HT1080 (cell line): ENCODE data around the gene NOS3. TPM values are rescaled to one million over a fixed set of nuclear protein-coding genes. Genes with fewer than 3 reads are reported as not detected.

Experiments used
- DNase-seq: peaks from one replicate; pipeline ENCODE4 v3.0.0-alpha.2; 2015; ENCODE audit warnings: low read depth
- total RNA-seq: library from RNA; depleted of rRNA; stranded (reverse); fragments of >200 nt; shearing (Covaris generic); gene quantifications from 2 replicates; pipeline ENCODE4 v1.2.3, GENCODE V29; 2014

NOS3 gene
- total RNA-seq, 1 experiment from 2014 or later = 94.6 TPM

- DNase-seq = no peak
These were observed 26.9 kb upstream of the NOS3 start for GRCh38 chr7:150963707-150964559.

- DNase-seq = no peak
These were observed 26.2 kb upstream of the NOS3 start for GRCh38 chr7:150964593-150965111.

DNA sequence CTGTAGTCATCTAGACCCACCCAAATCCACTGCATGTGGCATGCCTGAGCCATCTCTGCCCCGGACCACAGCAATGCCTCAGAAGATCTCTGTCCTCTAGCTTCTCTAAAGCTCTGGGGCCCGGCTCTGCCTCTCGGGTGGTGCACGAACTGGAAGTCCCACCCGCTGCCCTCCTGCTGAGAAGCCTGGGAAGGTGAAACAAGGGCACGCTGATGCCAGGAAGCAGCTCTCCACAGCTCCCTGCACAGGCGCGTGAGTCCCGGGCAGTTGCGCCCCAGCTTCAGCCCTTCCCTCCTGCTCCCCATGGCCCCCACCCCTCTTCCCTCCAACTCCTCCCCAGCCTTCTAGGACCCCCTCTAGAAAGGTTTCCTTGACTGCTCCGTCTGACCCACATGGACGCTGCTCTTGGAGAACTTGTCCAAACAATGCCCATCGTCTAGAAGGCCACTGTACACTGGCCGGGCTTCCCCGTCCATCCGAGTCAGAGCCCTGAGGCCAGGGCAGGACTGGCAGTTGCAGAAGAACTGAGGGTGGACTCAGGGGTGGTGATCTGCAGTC is 25.5 kb upstream of the NOS3 start:
- no peak for DNase-seq

GRCh38 chr7:150966002-150966401 is 24.8 kb upstream of the NOS3 start:
- no peak for DNase-seq

- DNase-seq = no peak
These were observed 23.5 kb upstream of the NOS3 start for GRCh38 chr7:150967349-150967748.

GRCh38 chr7:150968056-150968733 is 22.6 kb upstream of the NOS3 start:
- DNase-seq = no peak

DNA sequence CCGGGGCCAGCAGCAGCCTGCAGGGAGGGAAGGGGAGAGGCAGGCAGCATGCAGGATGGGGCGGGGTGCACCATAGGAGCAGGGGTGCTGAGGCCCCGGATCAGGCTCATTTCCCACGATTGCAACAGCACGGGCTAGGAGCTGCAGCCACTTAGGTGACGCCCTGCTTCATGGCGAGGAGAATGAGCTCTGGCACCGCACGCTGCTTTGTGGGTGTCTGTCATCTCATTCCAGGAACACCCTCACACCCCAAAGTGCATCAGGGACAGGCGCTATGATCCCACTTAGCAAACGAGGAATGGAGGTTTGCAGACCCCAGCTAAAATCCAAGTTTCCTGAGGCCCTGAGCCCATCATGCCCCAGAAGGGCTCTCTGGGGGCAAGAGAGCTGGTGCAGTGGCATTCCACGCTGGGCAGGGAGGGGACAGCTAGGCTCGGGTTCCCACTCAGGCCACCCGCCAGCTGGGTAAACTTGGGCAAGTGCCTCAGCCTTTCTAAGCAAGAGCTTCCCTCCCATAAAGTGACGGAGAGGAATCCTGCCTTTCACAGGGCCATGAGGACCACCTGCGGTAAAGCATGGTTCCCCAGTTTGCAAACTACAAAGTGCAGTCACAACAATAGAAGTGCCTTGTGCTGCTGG is 22.0 kb upstream of the NOS3 start:
- no peak for DNase-seq

DNA sequence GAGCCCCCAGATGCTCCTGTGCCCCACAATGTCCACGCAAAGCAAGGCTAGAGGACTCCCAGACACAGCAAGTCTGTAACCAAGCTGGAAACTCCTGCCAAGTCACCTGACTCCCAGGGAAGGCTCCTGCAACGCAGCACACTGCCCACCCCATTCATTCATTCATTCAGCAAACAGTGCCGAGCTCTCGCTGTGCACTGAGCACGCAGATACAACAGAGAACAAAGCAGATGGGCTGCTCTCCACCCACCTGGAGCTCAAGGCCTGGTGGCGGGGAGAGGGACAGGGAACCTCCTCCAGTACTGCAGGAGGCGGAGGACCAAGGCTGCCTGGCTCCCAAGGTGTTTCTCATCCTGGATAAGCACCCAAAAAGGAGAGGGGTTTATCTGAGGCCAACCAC is 21.3 kb upstream of the NOS3 start:
- no peak for DNase-seq

GRCh38 chr7:150970424-150970823 is 20.4 kb upstream of the NOS3 start:
- no peak for DNase-seq

DNA sequence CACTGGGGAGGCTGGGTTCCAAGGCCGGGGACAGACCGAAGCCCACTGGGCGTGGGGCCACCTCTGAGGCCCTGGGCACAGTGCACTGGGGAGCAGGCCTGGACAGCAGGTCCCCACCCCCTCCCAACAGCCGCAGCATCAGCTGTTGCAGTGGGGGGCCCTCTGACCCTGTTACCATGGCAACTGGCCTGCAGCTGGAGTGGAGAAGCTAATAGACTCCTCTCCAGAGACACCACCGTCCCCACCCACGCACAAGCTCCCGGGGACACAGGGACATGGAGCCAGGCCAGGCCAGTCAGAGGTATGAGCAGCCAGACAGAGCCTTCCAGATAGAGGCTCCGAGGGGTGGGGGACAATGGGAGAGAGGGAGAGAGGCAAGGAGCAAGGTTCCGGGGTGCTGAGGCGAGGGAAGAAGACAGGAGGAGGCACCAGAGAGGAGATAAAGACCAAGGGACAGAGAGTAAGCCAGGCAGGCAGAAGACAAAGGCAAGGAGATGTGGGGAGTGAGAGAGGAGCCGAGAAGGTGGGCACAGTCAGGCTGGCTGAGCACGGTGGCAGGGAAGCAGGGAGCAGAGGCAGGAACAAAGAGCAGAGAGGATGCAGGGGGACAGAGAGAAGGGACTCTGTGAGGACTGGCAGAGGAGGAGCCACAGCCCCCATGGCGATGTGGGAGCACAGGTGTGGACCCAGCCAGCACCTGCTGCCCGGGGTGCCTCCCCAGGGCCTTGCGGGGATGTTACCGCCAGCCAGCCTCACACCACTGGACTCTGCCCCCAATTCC is 19.4 kb upstream of the NOS3 start:
- DNase-seq = no peak

GRCh38 chr7:150972023-150972468 is 18.8 kb upstream of the NOS3 start:
- DNase-seq = no peak

DNA sequence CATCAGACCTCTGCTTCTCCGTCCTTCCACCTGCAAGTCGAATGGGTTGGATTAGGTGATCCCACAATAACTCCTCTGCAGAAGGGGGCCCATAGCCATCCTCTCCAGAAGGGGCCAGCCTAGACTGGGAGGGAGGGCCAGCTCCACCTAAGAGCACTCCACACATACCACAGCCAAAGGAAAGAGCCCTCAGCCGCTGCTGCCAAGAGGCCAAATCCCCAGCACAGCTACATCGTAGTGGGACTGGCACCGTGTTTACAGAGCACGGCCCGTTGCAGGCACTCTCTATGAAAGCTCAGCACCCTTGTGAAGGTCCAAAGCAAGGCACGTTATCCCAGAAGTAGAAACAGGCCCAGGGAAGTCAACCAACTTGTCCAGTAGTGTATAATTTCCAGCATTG is 18.1 kb upstream of the NOS3 start:
- DNase-seq = no peak

- DNase-seq = no peak
These were observed 17.0 kb upstream of the NOS3 start for GRCh38 chr7:150973571-150974451.

DNA sequence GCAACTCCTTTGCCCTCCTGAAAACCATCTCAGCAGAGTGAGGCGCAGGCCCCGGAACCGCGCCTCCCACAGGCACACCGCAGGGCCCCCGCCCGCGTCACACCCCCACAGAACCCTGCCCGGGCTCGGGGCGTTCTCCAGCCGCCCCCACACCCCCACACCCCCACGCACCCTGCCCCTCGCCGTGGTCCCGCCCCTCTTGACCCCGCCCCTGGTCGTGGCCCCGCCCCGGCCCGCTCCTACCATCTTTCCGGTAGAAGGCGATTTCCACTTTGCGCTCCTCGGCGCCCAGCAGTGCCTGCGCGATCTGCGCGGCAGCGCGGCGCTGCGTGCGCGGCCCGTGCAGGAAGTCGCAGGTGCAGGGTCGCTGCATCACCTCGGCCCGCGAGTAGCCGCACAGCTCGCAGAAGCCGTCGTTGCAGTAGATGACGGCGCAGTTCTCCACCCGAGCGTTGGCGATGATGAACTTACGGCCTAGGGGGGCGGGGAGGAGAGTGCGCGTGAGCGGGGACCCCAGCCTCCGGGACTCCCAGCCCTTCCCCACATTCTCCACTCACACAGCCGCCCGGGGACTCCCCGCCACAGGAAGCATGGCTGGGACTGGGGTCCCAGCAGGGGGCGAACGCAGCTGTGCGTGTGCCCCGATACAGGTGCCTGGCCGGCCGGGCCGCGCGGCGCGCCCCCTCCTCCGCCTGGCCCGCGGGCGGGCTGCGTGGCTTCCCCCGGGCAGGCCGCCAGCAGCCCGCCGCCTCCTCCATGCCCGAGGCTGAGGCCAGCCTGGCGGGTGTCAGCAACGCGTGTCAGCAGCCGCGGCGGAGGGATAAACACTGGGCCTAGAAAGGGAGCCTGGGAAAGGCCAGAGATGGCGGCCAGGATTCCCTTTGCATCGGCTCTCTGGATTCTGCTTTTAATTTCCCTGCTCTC is 16.1 kb upstream of the NOS3 start:
- no peak for DNase-seq

DNA sequence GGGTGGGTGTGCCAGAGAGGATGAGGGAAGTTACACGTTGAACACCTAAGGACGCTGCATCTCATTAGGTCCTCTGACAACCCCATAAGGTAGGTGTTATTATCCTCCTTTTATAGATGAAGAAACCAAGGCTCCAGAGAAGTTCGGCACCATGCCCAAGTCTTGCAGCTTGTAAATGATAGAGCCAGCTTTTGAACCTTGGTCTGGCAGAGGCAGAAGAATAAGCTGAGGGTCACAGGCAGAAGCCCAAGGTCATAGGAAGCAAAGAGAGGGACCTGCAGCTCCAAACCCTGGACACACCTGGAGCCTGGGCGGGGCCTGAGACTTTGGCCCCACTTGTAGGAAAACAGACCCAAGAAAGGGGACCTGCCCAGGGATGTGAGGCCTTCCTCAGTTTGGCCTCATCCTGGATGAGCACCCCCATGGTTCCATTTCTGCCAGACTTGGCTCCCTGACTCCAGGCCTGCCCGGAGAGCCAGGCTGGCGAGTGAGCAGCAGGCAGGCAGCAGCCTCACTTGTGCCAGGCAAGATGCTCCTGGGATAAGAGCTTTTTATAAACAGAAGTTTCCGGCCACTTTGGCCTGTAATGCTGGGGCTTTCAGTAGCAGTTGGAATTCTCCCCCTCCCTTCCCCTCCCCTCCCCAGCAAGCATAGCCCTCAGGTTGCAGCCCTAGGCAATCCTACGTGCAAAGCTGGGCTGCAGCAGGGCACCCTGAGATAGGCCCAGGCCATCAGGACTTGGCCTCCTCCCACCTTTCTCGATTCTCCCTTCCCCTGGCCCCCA is 15.1 kb upstream of the NOS3 start:
- no peak for DNase-seq

- DNase-seq = no peak
These were observed 14.1 kb upstream of the NOS3 start for GRCh38 chr7:150976529-150977381.
